GM12878 (cell line): ENCODE results near the gene SBF2. TPM values are rescaled to one million over a fixed set of nuclear protein-coding genes. Genes with fewer than 3 reads are reported as not detected.

Source experiments
- ETV6 ChIP-seq, 2 experiments: fragments of 450-650 bp in 1 of 2; IDR thresholded peaks in 1 of 2; conservative IDR thresholded peaks in 1 of 2; 2 replicates each; pipeline ENCODE4 v1.6.1; 2014; ENCODE audit warnings: antibody characterized with exemption in 1 of 2, borderline replicate concordance in 1 of 2, low read depth in 1 of 2, mild to moderate bottlenecking in 1 of 2, moderate library complexity in 1 of 2
- REST ChIP-seq: IDR thresholded peaks from 2 replicates; pipeline ENCODE4 v1.6.1; 2012; ENCODE audit warnings: mild to moderate bottlenecking, low read depth, low read length
- SMAD5 ChIP-seq: IDR thresholded peaks from 2 replicates; pipeline ENCODE4 v1.6.1; 2016; ENCODE audit warnings: antibody characterized with exemption, low read depth
- ZBTB40 ChIP-seq: fragments of 450-650 bp; IDR thresholded peaks from 2 replicates; pipeline ENCODE4 v1.6.1; 2016; ENCODE audit warnings: mild to moderate bottlenecking, moderate library complexity, borderline replicate concordance
- polyA plus RNA-seq, 11 experiments: library from polyadenylated mRNA; depleted of rRNA in 4 of 11; unstranded in 6 of 11; stranded (reverse) in 5 of 11; fragments of >200 nt; fragmentation: Nextera tagmentation in 4 of 11; fragmentation: Illumina TruSeq in 1 of 11; extraction: Ambion mirVana in 4 of 11; extraction: Trizol in 1 of 11; gene quantifications; 1 replicate in 1 of 11; 2 replicates in 10 of 11; pipeline versions ENCODE4 v1.2.1 to v1.2.3, GENCODE V29; 2011 to 2016; ENCODE audit warnings: inconsistent platforms in 2 of 11, missing spikeins in 2 of 11, low read depth in 1 of 11
- total RNA-seq, 4 experiments: library from RNA; depleted of rRNA in 3 of 4; stranded (reverse); fragments of >200 nt in 3 of 4; fragmentation: Illumina TruSeq in 1 of 4; extraction: Trizol in 1 of 4; gene quantifications; 2 replicates each; pipeline versions ENCODE4 v1.2.1 to v1.2.3, GENCODE V29; 2013 to 2021

Gene SBF2
- total and polyA plus RNA-seq, 10 of the 15 experiments (the other 5 are each of a cell fraction or from before 2014, with no cell fraction given) = 0.24 to 2.3 (median 1.1) TPM

GRCh38 chr11:9952511-9953196, 341.4 kb downstream of the SBF2 start (continued):
- TF ChIP-seq REST = no peak
- TF ChIP-seq ZBTB40 = no peak
- no peak for TF ChIP-seq ETV6 (conservative IDR thresholded peaks at IDR 0.05 in 1 of 2, IDR thresholded peaks at IDR 0.05 in 1 of 2; ENCODE audit: borderline replicate concordance in 1 of 2, low read depth in 1 of 2)
- no peak for TF ChIP-seq SMAD5
- TF ChIP-seq, all 136 proteins: peak for 0
